Measurements from ENCODE around the gene BCL2. TPM values are rescaled to one million over a fixed set of nuclear protein-coding genes. Genes with fewer than 3 reads are reported as not detected.

The BCL2 gene
- total RNA-seq, 1 donor from 2014 or later, result 18.7 TPM

DNA sequence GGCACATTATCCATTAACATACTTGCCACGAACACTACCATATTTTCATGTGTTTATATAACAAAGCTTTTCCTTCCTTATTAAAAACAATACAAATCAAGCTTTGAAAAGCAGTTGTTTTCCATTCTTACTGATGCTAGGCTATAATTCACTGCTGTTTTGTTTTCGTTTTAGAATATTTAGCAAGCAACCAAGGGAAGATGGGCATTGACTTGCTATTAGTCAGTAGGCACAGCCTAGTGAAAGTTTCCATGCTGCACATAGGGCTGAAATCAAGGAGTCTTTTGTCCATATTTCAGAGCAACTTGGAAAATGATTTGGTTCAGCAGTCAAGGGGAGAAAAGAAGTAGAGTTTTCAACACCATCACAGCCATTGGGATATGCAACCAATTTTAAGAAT is 31.3 kb downstream of the BCL2 start:
- Histone ChIP-seq H3K4me3 (no peak overlapping the region), H3K27me3 (no peaks in the 10 kb centered on the region), H3K9me3 (no peaks in the 10 kb centered on the region), H3K36me3 (no peaks in the 10 kb centered on the region), H3K4me1 (peaks cover 66% of the 10 kb centered on the region), H3K27ac (peak overlapping the region; percentile 41)
- intact Hi-C loops (cut with DNase I), result no loop called here
- no peak for TF ChIP-seq POLR2A (IDR thresholded peaks at IDR 0.05)
- DNase-seq (ENCODE audit: extremely low spot score in 2 of 2), result no peak

DNA sequence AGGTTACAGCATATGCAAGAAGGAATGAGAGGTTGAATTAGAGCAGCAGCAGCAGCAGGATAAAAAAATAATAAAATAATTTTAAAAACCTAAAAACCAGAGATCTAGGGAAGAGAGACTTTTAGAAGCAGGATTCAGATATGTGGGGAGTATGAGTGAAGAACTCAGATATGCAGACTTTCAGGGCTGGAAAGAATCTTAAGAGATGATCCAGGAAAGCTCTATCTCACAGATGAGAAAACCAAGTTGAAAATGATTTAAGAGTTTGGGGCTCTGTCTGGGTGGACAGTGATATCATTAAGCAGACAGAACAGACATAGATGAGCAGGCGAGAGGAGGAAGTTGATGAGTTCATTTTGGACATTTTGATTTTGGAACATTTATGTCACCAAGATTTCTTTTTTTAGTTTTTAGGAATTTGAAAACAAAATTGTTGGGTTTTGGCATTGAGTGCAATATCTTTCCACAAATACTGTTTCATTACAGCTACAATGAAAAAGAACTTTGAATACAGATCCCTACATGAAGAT is 31.8 kb downstream of the BCL2 start:
- H3K9me3 ChIP-seq, result no peaks in the 10 kb centered on the region
- intact Hi-C loops (cut with DNase I), result no loop called here
- DNase-seq (ENCODE audit: extremely low spot score in 2 of 2), result no peak
- TF ChIP-seq POLR2AphosphoS5 (IDR thresholded peaks at IDR 0.05; ENCODE audit: insufficient read depth in 1 of 2, low read depth in 1 of 2) (no peak), POLR2A (IDR thresholded peaks at IDR 0.05) (no peak)
- TF ChIP-seq, protein P1, sequence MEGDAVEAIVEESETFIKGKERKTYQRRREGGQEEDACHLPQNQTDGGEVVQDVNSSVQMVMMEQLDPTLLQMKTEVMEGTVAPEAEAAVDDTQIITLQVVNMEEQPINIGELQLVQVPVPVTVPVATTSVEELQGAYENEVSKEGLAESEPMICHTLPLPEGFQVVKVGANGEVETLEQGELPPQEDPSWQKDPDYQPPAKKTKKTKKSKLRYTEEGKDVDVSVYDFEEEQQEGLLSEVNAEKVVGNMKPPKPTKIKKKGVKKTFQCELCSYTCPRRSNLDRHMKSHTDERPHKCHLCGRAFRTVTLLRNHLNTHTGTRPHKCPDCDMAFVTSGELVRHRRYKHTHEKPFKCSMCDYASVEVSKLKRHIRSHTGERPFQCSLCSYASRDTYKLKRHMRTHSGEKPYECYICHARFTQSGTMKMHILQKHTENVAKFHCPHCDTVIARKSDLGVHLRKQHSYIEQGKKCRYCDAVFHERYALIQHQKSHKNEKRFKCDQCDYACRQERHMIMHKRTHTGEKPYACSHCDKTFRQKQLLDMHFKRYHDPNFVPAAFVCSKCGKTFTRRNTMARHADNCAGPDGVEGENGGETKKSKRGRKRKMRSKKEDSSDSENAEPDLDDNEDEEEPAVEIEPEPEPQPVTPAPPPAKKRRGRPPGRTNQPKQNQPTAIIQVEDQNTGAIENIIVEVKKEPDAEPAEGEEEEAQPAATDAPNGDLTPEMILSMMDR (IDR thresholded peaks at IDR 0.05), result no peak
- H3K4me1 ChIP-seq, result peaks cover 60% of the 10 kb centered on the region
- peak overlapping the region; percentile 41 for H3K27ac ChIP-seq
- no peaks in the 10 kb centered on the region for H3K27me3 ChIP-seq
- no peak overlapping the region for H3K4me3 ChIP-seq
- H3K36me3 ChIP-seq, result no peaks in the 10 kb centered on the region

- Histone ChIP-seq H3K4me3 (no peak overlapping the region), H3K4me1 (peaks cover 55% of the 10 kb centered on the region), H3K9me3 (no peaks in the 10 kb centered on the region), H3K36me3 (no peaks in the 10 kb centered on the region), H3K27ac (no peak overlapping the region), H3K27me3 (no peaks in the 10 kb centered on the region)
- DNase-seq (ENCODE audit: extremely low spot score in 2 of 2), result no peak
- TF ChIP-seq, protein P1 (IDR thresholded peaks at IDR 0.05), result no peak
- no peak for TF ChIP-seq POLR2A (IDR thresholded peaks at IDR 0.05)
- no peak for TF ChIP-seq POLR2AphosphoS5 (IDR thresholded peaks at IDR 0.05; ENCODE audit: insufficient read depth in 1 of 2, low read depth in 1 of 2)
- intact Hi-C loops (cut with DNase I), result no loop called here
These were observed 32.6 kb downstream of the BCL2 start for GRCh38 chr18:63286926-63287325.

GRCh38 chr18:63284827-63285733 is 34.5 kb downstream of the BCL2 start:
- Histone ChIP-seq H3K4me3 (no peak overlapping the region), H3K36me3 (no peaks in the 10 kb centered on the region), H3K9me3 (no peaks in the 10 kb centered on the region), H3K4me1 (peaks cover 55% of the 10 kb centered on the region), H3K27me3 (no peaks in the 10 kb centered on the region), H3K27ac (no peak overlapping the region)
- no peak for DNase-seq (ENCODE audit: extremely low spot score in 2 of 2)
- no peak for TF ChIP-seq POLR2A (IDR thresholded peaks at IDR 0.05)
- intact Hi-C loops (cut with DNase I), result no loop called here

DNA sequence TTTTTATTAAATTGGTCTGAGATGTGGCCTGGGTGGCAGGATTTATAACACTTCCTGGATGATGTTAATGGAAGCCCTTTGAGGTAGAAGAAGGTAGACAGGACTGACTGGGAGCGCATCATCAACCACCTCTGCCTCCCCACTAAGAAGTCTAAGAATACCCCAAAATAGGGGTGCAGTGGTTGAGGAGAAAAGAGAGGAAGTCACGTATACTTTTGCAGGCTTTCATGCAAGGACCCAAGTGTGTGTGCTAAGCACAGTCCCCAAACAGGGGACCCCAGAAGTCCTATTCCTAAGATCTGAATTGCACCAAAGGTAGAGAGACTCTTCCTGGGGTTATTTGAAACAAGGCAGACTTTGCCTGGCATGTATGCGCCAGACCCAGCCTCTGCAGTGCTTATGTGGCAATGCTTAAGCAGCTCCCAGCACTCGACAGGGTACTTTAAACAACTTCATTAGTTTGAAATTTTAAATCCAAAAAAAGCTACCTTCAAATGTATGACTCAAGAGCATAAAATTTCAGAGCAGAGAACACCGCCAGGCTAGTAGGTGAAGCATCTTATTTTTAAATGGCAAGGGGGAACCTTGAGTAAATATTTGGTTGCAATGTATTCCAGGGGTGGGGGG is 35.3 kb downstream of the BCL2 start:
- Histone ChIP-seq H3K27me3 (no peaks in the 10 kb centered on the region), H3K27ac (no peak overlapping the region), H3K9me3 (no peaks in the 10 kb centered on the region), H3K4me1 (peaks cover 49% of the 10 kb centered on the region), H3K4me3 (no peak overlapping the region), H3K36me3 (no peaks in the 10 kb centered on the region)
- DNase-seq (ENCODE audit: extremely low spot score in 2 of 2), result no peak
- no peak for TF ChIP-seq POLR2A (IDR thresholded peaks at IDR 0.05)
- TF ChIP-seq, protein P1 (IDR thresholded peaks at IDR 0.05), result no peak
- no peak for TF ChIP-seq POLR2AphosphoS5 (IDR thresholded peaks at IDR 0.05; ENCODE audit: insufficient read depth in 1 of 2, low read depth in 1 of 2)
- intact Hi-C loops (cut with DNase I), result no loop called here
